OCI-LY3 (cell line): ENCODE measurements around the gene ATP5ME.

Experiments
- CTCF ChIP-seq: fragments of 200-600, 300-600 bp; sonication (generic); IDR thresholded peaks from 2 replicates; pipeline ENCODE4 v1.5.1; 2014; ENCODE audit warnings: antibody characterized with exemption, low read length, low read depth
- EZH2phosphoT487 ChIP-seq: fragments of 200-600 bp; shearing (Covaris generic); IDR thresholded peaks from 2 replicates; pipeline ENCODE4 v1.6.1; 2018; ENCODE audit warnings: antibody characterized with exemption, mixed run types, low read depth

GRCh38 chr4:682490-683172, 8.6 kb upstream of the ATP5ME start:
- TF ChIP-seq CTCF: no peak
- TF ChIP-seq EZH2phosphoT487: no peak
